ENCODE measurements around the gene TMEM121. TPM values are rescaled to one million over a fixed set of nuclear protein-coding genes. Genes with fewer than 3 reads are reported as not detected.
"Not testable (repeated sequence)": the region's sequence is repeated elsewhere in the genome, so short reads cannot be mapped to it uniquely, and the experiment has no call there.

TMEM121 gene
- total and polyA plus RNA-seq, 4 donors = 0.33 to 1.5 (median 0.37) TPM; not detected in 1

GRCh38 chr14:105554022-105554421 lies 27.6 kb downstream of the TMEM121 start:
- no peak for DNase-seq (ENCODE audit: low spot score)
- Histone ChIP-seq H3K36me3 (ENCODE audit: control insufficient read depth in 4 of 4, insufficient read depth in 3 of 4, low read depth in 1 of 4, low read length in 3 of 4) (no peaks in the 10 kb centered on the region), H3K27me3 (ENCODE audit: control insufficient read depth in 4 of 4, insufficient read depth in 4 of 4, low read length in 3 of 4) (peaks cover 0 to 3% (median 0%) of the 10 kb centered on the region in 4 donors), H3K27ac (ENCODE audit: low read depth in 1 of 2, low read length in 2 of 2) (no peak overlapping the region), H3K4me1 (ENCODE audit: control insufficient read depth in 4 of 4, insufficient read depth in 4 of 4, low read length in 3 of 4) (no peaks in the 10 kb centered on the region), H3K4me3 (ENCODE audit: low read depth in 1 of 3, low read length in 3 of 3) (no peak overlapping the region), H3K9ac (ENCODE audit: low read depth in 1 of 2, low read length in 2 of 2) (no peak overlapping the region), H3K9me3 (ENCODE audit: control insufficient read depth in 4 of 4, low read length in 3 of 4) (no peaks in the 10 kb centered on the region)
- WGBS = 92% methylated on average over 6 of the region's 6 CpGs
- TF ChIP-seq RXRA (IDR thresholded peaks at IDR 0.05) (no peak), SP1 (IDR thresholded peaks at IDR 0.05) (no peak)

- H3K27me3 ChIP-seq (ENCODE audit: control insufficient read depth in 4 of 4, insufficient read depth in 4 of 4, low read length in 3 of 4) = peaks cover 0 to 3% (median 0%) of the 10 kb centered on the region in 4 donors
- no peaks in the 10 kb centered on the region for H3K4me1 ChIP-seq (ENCODE audit: control insufficient read depth in 4 of 4, insufficient read depth in 4 of 4, low read length in 3 of 4)
- H3K9ac ChIP-seq (ENCODE audit: low read depth in 1 of 2, low read length in 2 of 2) = no peak overlapping the region
- DNase-seq (ENCODE audit: low spot score) = no peak
- no peak overlapping the region for H3K4me3 ChIP-seq (ENCODE audit: low read depth in 1 of 3, low read length in 3 of 3)
- no peak for TF ChIP-seq NR2F2 (IDR thresholded peaks at IDR 0.05)
- TF ChIP-seq RXRA (IDR thresholded peaks at IDR 0.05) = no peak
- no peak for TF ChIP-seq RAD21 (IDR thresholded peaks at IDR 0.05)
- TF ChIP-seq JUND (IDR thresholded peaks at IDR 0.05) = no peak
- no peak for TF ChIP-seq ZBTB33 (IDR thresholded peaks at IDR 0.05)
- TF ChIP-seq TAF1 (conservative IDR thresholded peaks at IDR 0.05) = no peak
- no peak for TF ChIP-seq SP1 (IDR thresholded peaks at IDR 0.05)
- TF ChIP-seq REST (IDR thresholded peaks at IDR 0.05) = no peak
- no peak for TF ChIP-seq HNF4A (conservative IDR thresholded peaks at IDR 0.05)
- TF ChIP-seq MAX (IDR thresholded peaks at IDR 0.05) = no peak
- no peak for TF ChIP-seq CTCF (IDR thresholded peaks at IDR 0.05; ENCODE audit: low read depth, low read length, missing input control)
- TF ChIP-seq FOXA2 (IDR thresholded peaks at IDR 0.05) = no peak
- no peak for TF ChIP-seq EGR1 (IDR thresholded peaks at IDR 0.05; ENCODE audit: low read depth in 2 of 2)
- TF ChIP-seq YY1 (IDR thresholded peaks at IDR 0.05) = no peak
- no peak for TF ChIP-seq FOXA1 (IDR thresholded peaks at IDR 0.05)
- no peak for TF ChIP-seq HNF4G (IDR thresholded peaks at IDR 0.05)
- TF ChIP-seq GABPA (IDR thresholded peaks at IDR 0.05 in 1 of 2, conservative IDR thresholded peaks at IDR 0.05 in 1 of 2) = no peak
- H3K27ac ChIP-seq (ENCODE audit: low read depth in 1 of 2, low read length in 2 of 2) = no peak overlapping the region
- no peaks in the 10 kb centered on the region for H3K9me3 ChIP-seq (ENCODE audit: control insufficient read depth in 4 of 4, low read length in 3 of 4)
- 67% methylated on average over 5 of the region's 5 CpGs for WGBS
- no peaks in the 10 kb centered on the region for H3K36me3 ChIP-seq (ENCODE audit: control insufficient read depth in 4 of 4, insufficient read depth in 3 of 4, low read depth in 1 of 4, low read length in 3 of 4)
Observed at GRCh38 chr14:105554523-105554922, 28.1 kb downstream of the TMEM121 start.

- WGBS = 85% methylated on average over 19 of the region's 19 CpGs
- DNase-seq (ENCODE audit: low spot score); H3K36me3 ChIP-seq (ENCODE audit: control insufficient read depth in 4 of 4, insufficient read depth in 3 of 4, low read depth in 1 of 4, low read length in 3 of 4); H3K9ac ChIP-seq (ENCODE audit: low read depth in 1 of 2, low read length in 2 of 2); H3K9me3 ChIP-seq (ENCODE audit: control insufficient read depth in 4 of 4, low read length in 3 of 4); H3K4me1 ChIP-seq (ENCODE audit: control insufficient read depth in 4 of 4, insufficient read depth in 4 of 4, low read length in 3 of 4); H3K27ac ChIP-seq (ENCODE audit: low read depth in 1 of 2, low read length in 2 of 2); H3K27me3 ChIP-seq (ENCODE audit: control insufficient read depth in 4 of 4, insufficient read depth in 4 of 4, low read length in 3 of 4); H3K4me3 ChIP-seq (ENCODE audit: low read depth in 1 of 3, low read length in 3 of 3): not testable (repeated sequence)
Observed at GRCh38 chr14:105557671-105558070, 31.3 kb downstream of the TMEM121 start.

GRCh38 chr14:105558449-105559154 lies 32.2 kb downstream of the TMEM121 start:
- H3K4me1 ChIP-seq (ENCODE audit: control insufficient read depth in 4 of 4, insufficient read depth in 4 of 4, low read length in 3 of 4) = not testable (repeated sequence)

More at GRCh38 chr14:105558449-105559154, 32.2 kb downstream of the TMEM121 start:
- H3K9ac ChIP-seq (ENCODE audit: low read depth in 1 of 2, low read length in 2 of 2); H3K36me3 ChIP-seq (ENCODE audit: control insufficient read depth in 4 of 4, insufficient read depth in 3 of 4, low read depth in 1 of 4, low read length in 3 of 4); H3K27ac ChIP-seq (ENCODE audit: low read depth in 1 of 2, low read length in 2 of 2); H3K4me3 ChIP-seq (ENCODE audit: low read depth in 1 of 3, low read length in 3 of 3); H3K9me3 ChIP-seq (ENCODE audit: control insufficient read depth in 4 of 4, low read length in 3 of 4); H3K27me3 ChIP-seq (ENCODE audit: control insufficient read depth in 4 of 4, insufficient read depth in 4 of 4, low read length in 3 of 4); DNase-seq (ENCODE audit: low spot score): not testable (repeated sequence)
- 81% methylated on average over 19 of the region's 28 CpGs for WGBS
